Activated CD8-positive, alpha-beta memory T cell treated with anti-CD3 and anti-CD28 coated beads for 36 hours (primary cell): ENCODE data around the gene FHOD3. TPM values are rescaled to one million over a fixed set of nuclear protein-coding genes. Genes with fewer than 3 reads are reported as not detected.
"Not testable (repeated sequence)": the region's sequence is repeated elsewhere in the genome, so short reads cannot be mapped to it uniquely, and the experiment has no call there.

ENCODE experiments used
- CTCF ChIA-PET: fragments of 350-600 bp; sonication (Branson Sonifier 250); formaldehyde crosslinking; loops from one replicate; lab custom pipeline; 2021; ENCODE audit warnings: antibody characterized with exemption; lab: Charles Lee
- POLR2A ChIA-PET: fragments of 350-600 bp; sonication (Branson Sonifier 250); formaldehyde crosslinking; loops from one replicate; lab custom pipeline; 2021; ENCODE audit warnings: antibody characterized with exemption; lab: Charles Lee
- total RNA-seq, 2 experiments: library from RNA; stranded (reverse); gene quantifications; one replicate each; pipeline ENCODE4 v1.2.3, GENCODE V29; 2021

FHOD3 gene
- total RNA-seq, 2 experiments from 2014 or later, result not detected

- POLR2A ChIA-PET, result no interaction called here
- CTCF ChIA-PET, result interaction anchor here (0.8 to 1.1 kb wide), 2 partner anchors 10 to 124 kb away, joined by 3 read pairs; no protein-coding TSS in a partner anchor
Measured at GRCh38 chr18:36811430-36811829, 513.9 kb downstream of the FHOD3 start.

GRCh38 chr18:36811955-36812354 is 514.4 kb downstream of the FHOD3 start:
- CTCF ChIA-PET, result interaction anchor here (0.8 to 1.1 kb wide), 3 partner anchors 11 to 125 kb away, joined by 3 read pairs; partner anchors contain the start of genes KIAA1328 and TPGS2
- POLR2A ChIA-PET, result no interaction called here

- CTCF ChIA-PET, result interaction anchor here (1.1 kb wide), 1 partner anchor 16 kb away, joined by 3 read pairs; the partner anchor contains the start of genes KIAA1328 and TPGS2
- POLR2A ChIA-PET, result no interaction called here
Measured at GRCh38 chr18:36812678-36813077, 515.2 kb downstream of the FHOD3 start.

- ChIA-PET CTCF (interaction anchor here (0.7 to 1.1 kb wide), 2 partner anchors 15 to 16 kb away, joined by 3 read pairs; partner anchors contain the start of genes KIAA1328 and TPGS2), POLR2A (no interaction called here)
Measured at GRCh38 chr18:36813101-36813775, 515.7 kb downstream of the FHOD3 start.

GRCh38 chr18:36813824-36814223 is 516.3 kb downstream of the FHOD3 start:
- POLR2A ChIA-PET, result no interaction called here
- CTCF ChIA-PET, result interaction anchor here (0.7 kb wide), 1 partner anchor 15 kb away, joined by 3 read pairs; the partner anchor contains the start of genes KIAA1328 and TPGS2

- ChIA-PET POLR2A (no interaction called here), CTCF (no interaction called here)
Measured at GRCh38 chr18:36814994-36815393, 517.5 kb downstream of the FHOD3 start.

- POLR2A ChIA-PET, CTCF ChIA-PET: not testable (repeated sequence)
Measured at GRCh38 chr18:36816096-36816495, 518.6 kb downstream of the FHOD3 start.

GRCh38 chr18:36817039-36817438 is 519.5 kb downstream of the FHOD3 start:
- ChIA-PET POLR2A (interaction anchor here (0.6 kb wide), 1 partner anchor 11 kb away, joined by 4 read pairs; no protein-coding TSS in a partner anchor), CTCF (no interaction called here)

GRCh38 chr18:36818652-36819051 is 521.1 kb downstream of the FHOD3 start:
- CTCF ChIA-PET, result no interaction called here
- POLR2A ChIA-PET, result no interaction called here

- ChIA-PET POLR2A (no interaction called here), CTCF (no interaction called here)
Measured at GRCh38 chr18:36819621-36820020, 522.1 kb downstream of the FHOD3 start.

GRCh38 chr18:36821681-36822080 is 524.2 kb downstream of the FHOD3 start:
- POLR2A ChIA-PET, result no interaction called here
- CTCF ChIA-PET, result no interaction called here

- CTCF ChIA-PET, result no interaction called here
Measured at GRCh38 chr18:36825526-36825925, 528.0 kb downstream of the FHOD3 start.

GRCh38 chr18:36826556-36826955 is 529.0 kb downstream of the FHOD3 start:
- CTCF ChIA-PET, result no interaction called here
- POLR2A ChIA-PET, result no interaction called here

More at GRCh38 chr18:36825526-36825925, 528.0 kb downstream of the FHOD3 start:
- POLR2A ChIA-PET, result no interaction called here

- ChIA-PET POLR2A (interaction anchor here (0.6 to 1.3 kb wide), 3 partner anchors 11 to 799 kb away, joined by 3 to 6 read pairs (median 4); no protein-coding TSS in a partner anchor), CTCF (interaction anchor here (0.7 to 1.4 kb wide), 3 partner anchors 15 to 19 kb away, joined by 3 to 5 read pairs (median 3); no protein-coding TSS in a partner anchor)
Measured at GRCh38 chr18:36828157-36828629, 530.7 kb downstream of the FHOD3 start.

GRCh38 chr18:36828630-36829361 is 531.3 kb downstream of the FHOD3 start, which contains the start of the genes KIAA1328 and TPGS2:
KIAA1328 (plus strand) TSS chr18:36829127; CDS start chr18:36829139, 12 bp downstream.
TPGS2 (minus strand) TSS chr18:36829002; CDS start chr18:36828767, 235 bp downstream.
- POLR2A ChIA-PET, result interaction anchor here (0.6 to 1.3 kb wide), 3 partner anchors 12 to 800 kb away, joined by 3 to 6 read pairs (median 4); no protein-coding TSS in a partner anchor
- CTCF ChIA-PET, result interaction anchor here (0.7 to 1.4 kb wide), 4 partner anchors 15 to 71 kb away, joined by 3 to 5 read pairs (median 4); no protein-coding TSS in a partner anchor

Other genes with a start within 250 kb of the FHOD3 start
- gene RPRD1A, start 230.2 kb upstream of the FHOD3 start, total RNA-seq, result 10 to 100 TPM; 24.7 to 25.1 TPM
- gene SLC39A6, start 168.4 kb upstream of the FHOD3 start, total RNA-seq, result 10 to 100 TPM; 43.2 to 43.5 TPM
- 10 to 100 TPM; 83.8 to 85.6 TPM for gene ELP2, start 167.8 kb upstream of the FHOD3 start, total RNA-seq
- gene MOCOS, start 110.2 kb upstream of the FHOD3 start, total RNA-seq, result under 1 TPM; 0.19 to 0.29 TPM